Spleen (tissue), 11 donors: Measurements from ENCODE around the gene DLEC1. TPM values are rescaled to one million over a fixed set of nuclear protein-coding genes. Genes with fewer than 3 reads are reported as not detected.

Experiments used
- DNase-seq: peaks from one replicate; pipeline ENCODE4 v3.0.0-alpha.2; 2020
- H3K27ac ChIP-seq, 8 donors: fragments of 200-600 bp; sonication (generic) in 7 of 8; 1 replicate in 4 of 8; 2 replicates in 4 of 8; pipeline versions ENCODE4 v1.5.0 to v1.8.0; 2016 to 2021; ENCODE audit warnings: inconsistent platforms in 4 of 8, mild to moderate bottlenecking in 4 of 8, moderate library complexity in 1 of 8
- H3K27me3 ChIP-seq, 7 donors: fragments of 200-600 bp; sonication (generic) in 6 of 7; replicated peaks in 1 of 7; 1 replicate in 4 of 7; 2 replicates in 3 of 7; pipeline versions ENCODE4 v1.5.0 to v1.8.0; 2016 to 2021; ENCODE audit warnings: inconsistent platforms in 3 of 7, mild to moderate bottlenecking in 1 of 7
- H3K36me3 ChIP-seq, 6 donors: fragments of 200-600 bp; sonication (generic) in 5 of 6; 1 replicate in 4 of 6; 2 replicates in 2 of 6; pipeline versions ENCODE4 v1.5.0 to v1.8.0; 2016 to 2021; ENCODE audit warnings: inconsistent platforms in 2 of 6
- H3K4me1 ChIP-seq, 6 donors: fragments of 200-600 bp; sonication (generic) in 5 of 6; 1 replicate in 3 of 6; 2 replicates in 3 of 6; pipeline versions ENCODE4 v1.5.0 to v1.8.0; 2016 to 2021; ENCODE audit warnings: inconsistent platforms in 3 of 6
- H3K4me3 ChIP-seq, 8 donors: fragments of 200-600 bp; sonication (generic) in 7 of 8; 1 replicate in 4 of 8; 2 replicates in 4 of 8; pipeline versions ENCODE4 v1.5.0 to v1.8.0; 2016 to 2021; ENCODE audit warnings: inconsistent platforms in 4 of 8, mild to moderate bottlenecking in 4 of 8, moderate library complexity in 2 of 8
- H3K9me3 ChIP-seq, 8 donors: fragments of 200-600 bp; sonication (generic) in 7 of 8; 1 replicate in 4 of 8; 2 replicates in 4 of 8; pipeline versions ENCODE4 v1.5.0 to v1.8.0; 2016 to 2021; ENCODE audit warnings: inconsistent platforms in 4 of 8
- CTCF ChIP-seq, 11 experiments: fragments of 200-600 bp in 7 of 11; fragments of 450-650 bp in 4 of 11; sonication (generic) in 4 of 11; IDR thresholded peaks in 8 of 11; conservative IDR thresholded peaks in 3 of 11; 1 replicate in 7 of 11; 2 replicates in 4 of 11; pipeline versions ENCODE4 v1.4.0 to v1.8.0; 2016 to 2021; ENCODE audit warnings: antibody characterized with exemption in 11 of 11, inconsistent platforms in 4 of 11, mild to moderate bottlenecking in 1 of 11
- POLR2A ChIP-seq, 3 donors: fragments of 450-650 bp; IDR thresholded peaks; one replicate each; pipeline ENCODE4 v1.5.1; 2017; ENCODE audit warnings: antibody characterized with exemption in 3 of 3, mild to moderate bottlenecking in 1 of 3
- POLR2AphosphoS5 ChIP-seq, 3 donors: sonication (generic); formaldehyde crosslinking; IDR thresholded peaks; one replicate each; pipeline ENCODE4 v1.5.1; 2017; ENCODE audit warnings: antibody characterized with exemption in 3 of 3
- WGBS, 5 donors: extraction: QIAGEN DNeasy Blood & Tissue Kit in 3 of 5; methylation state at CpG; one replicate each; pipeline versions ENCODE4 v1.1.5 to v1.1.7; 2013 to 2018; 5-methylcytosine and 5-hydroxymethylcytosine counted together
- intact Hi-C: fragments of 100-400 bp; cut with DNase I; formaldehyde crosslinking; loops from one replicate; pipeline ENCODE4 v1.15.0; 2023; ENCODE audit warnings: low total_unique reads
- polyA plus RNA-seq, 3 donors: library from polyadenylated mRNA; stranded (reverse); fragments of 200-250 nt; gene quantifications; one replicate each; pipeline ENCODE4 v1.2.1, GENCODE V29; 2013
- total RNA-seq, 7 donors: library from RNA; depleted of rRNA in 3 of 7; stranded (reverse); fragments of >200 nt in 3 of 7; fragmentation: NEBNext Ultra II Directional in 4 of 7; extraction: Animal tissue kit (Norgen Biotek cat#: 25700) in 4 of 7; gene quantifications; one replicate each; pipeline versions ENCODE4 v1.1.0 to v1.2.1, GENCODE V29; 2016 to 2021
- donor health status: healthy with polysubstance abuse.
- donor health status: DM: no; HTN: no; CAD: no; lungs with moderate emphysema.
- donor health status: DM: no; HTN: no; CAD: no.
- donor health status: Bipolar disorder and iron deficiency.
- donor health status: healthy.
- donor health status: DM: no; HTN: no; CAD: no.
- donor health status: DM: yes; HTN: yes; CAD: no.

The DLEC1 gene
- total and polyA plus RNA-seq, 10 donors: 0.36 to 2.3 (median 0.88) TPM

- Histone ChIP-seq H3K36me3 (no peaks in the 10 kb centered on the region), H3K9me3 (peaks cover 3 to 19% (median 16%) of the 10 kb centered on the region in 8 donors), H3K27me3 (no peaks in the 10 kb centered on the region), H3K27ac (peak overlapping the region in 6 of 8 donors; percentile 42 to 87 (median 76)), H3K4me1 (peaks cover 0 to 55% (median 25%) of the 10 kb centered on the region in 6 donors), H3K4me3 (peak overlapping the region in 1 of 8 donors; percentile 45)
- intact Hi-C loops: no loop called here
- no peak for DNase-seq
- TF ChIP-seq CTCF (IDR thresholded peaks at IDR 0.05 in 8 of 11, conservative IDR thresholded peaks at IDR 0.05 in 3 of 11) (no peak), POLR2AphosphoS5 (IDR thresholded peaks at IDR 0.05) (no peak), POLR2A (IDR thresholded peaks at IDR 0.05) (no peak)
- 83 to 94% (median 88%) methylated on average over 3 of the region's 3 CpGs for WGBS, 5 donors
These were observed 111.9 kb downstream of the DLEC1 start for GRCh38 chr3:38150780-38151528.

DNA sequence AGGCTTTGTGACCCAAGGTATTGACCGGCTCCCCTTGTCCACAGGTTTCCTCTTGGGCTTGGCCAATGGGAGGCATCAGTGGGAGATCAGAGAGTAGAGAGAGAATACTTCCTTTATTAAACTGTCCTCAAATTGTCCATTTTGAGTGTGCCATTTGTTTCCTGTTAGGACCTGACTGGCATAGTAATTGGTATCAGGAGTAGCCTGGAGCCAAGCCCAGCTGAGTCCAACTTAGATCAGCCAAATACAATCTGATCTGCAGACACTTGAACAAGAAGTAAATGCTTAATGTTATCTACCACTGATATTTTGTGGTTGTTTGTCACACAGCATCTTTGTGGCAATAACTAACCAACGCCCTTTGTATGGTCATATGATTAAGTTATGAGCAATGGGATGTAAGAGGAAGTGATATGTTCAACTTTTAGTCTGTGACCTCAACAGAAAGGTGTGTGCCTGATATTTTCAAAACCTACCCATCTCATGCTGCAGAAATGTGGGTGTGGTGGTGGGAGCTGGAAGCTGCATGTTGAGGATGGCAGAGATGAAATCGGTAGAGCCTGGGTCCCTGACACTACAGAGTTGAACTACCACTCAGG, 112.8 kb downstream of the DLEC1 start:
- Histone ChIP-seq H3K4me1 (peaks cover 0 to 55% (median 25%) of the 10 kb centered on the region in 6 donors), H3K9me3 (peaks cover 0 to 11% (median 8%) of the 10 kb centered on the region in 8 donors), H3K27me3 (no peaks in the 10 kb centered on the region), H3K27ac (peak overlapping the region in 7 of 8 donors; percentile 42 to 87 (median 71)), H3K36me3 (no peaks in the 10 kb centered on the region), H3K4me3 (peak overlapping the region in 1 of 8 donors; percentile 45)
- no peak for TF ChIP-seq CTCF (IDR thresholded peaks at IDR 0.05 in 8 of 11, conservative IDR thresholded peaks at IDR 0.05 in 3 of 11)
- no peak for TF ChIP-seq POLR2A (IDR thresholded peaks at IDR 0.05)
- no peak for TF ChIP-seq POLR2AphosphoS5 (IDR thresholded peaks at IDR 0.05)
- no peak for DNase-seq
- intact Hi-C loops: no loop called here
- 65 to 86% (median 81%) methylated on average over 3 of the region's 3 CpGs for WGBS, 5 donors

- Histone ChIP-seq H3K4me1 (peaks cover 0 to 47% (median 24%) of the 10 kb centered on the region in 6 donors), H3K27me3 (no peaks in the 10 kb centered on the region), H3K27ac (peak overlapping the region in 6 of 8 donors; percentile 22 to 87 (median 76)), H3K9me3 (peaks cover 0 to 2% (median under 1%) of the 10 kb centered on the region in 8 donors), H3K4me3 (no peak overlapping the region), H3K36me3 (no peaks in the 10 kb centered on the region)
- DNase-seq: no peak
- intact Hi-C loops: no loop called here
- 90 to 100% (median 94%) methylated on average over 2 of the region's 2 CpGs for WGBS, 5 donors
- TF ChIP-seq POLR2A (IDR thresholded peaks at IDR 0.05) (no peak), CTCF (IDR thresholded peaks at IDR 0.05 in 8 of 11, conservative IDR thresholded peaks at IDR 0.05 in 3 of 11) (no peak), POLR2AphosphoS5 (IDR thresholded peaks at IDR 0.05) (no peak)
These were observed 113.6 kb downstream of the DLEC1 start for GRCh38 chr3:38152609-38153008.

DNA sequence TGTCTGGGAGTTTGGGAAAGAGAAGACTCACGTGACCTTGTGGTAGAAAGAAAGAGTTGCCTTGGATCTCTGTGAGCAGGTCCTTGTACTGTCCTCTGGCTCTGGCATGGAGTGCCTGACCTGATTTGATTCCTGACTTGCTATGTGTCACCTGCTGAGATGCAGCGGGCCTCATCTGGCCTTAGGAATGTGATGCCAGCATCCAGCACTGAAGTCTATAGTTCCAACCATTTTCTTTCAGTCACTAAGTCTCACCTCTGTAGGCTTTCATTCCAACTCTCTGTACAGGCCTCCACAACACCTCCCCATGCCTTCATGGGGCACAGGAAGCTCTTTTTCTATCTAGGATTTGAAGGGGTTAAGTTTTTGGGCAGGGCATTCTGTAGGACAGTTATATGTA, 114.2 kb downstream of the DLEC1 start:
- 89 to 100% (median 97%) methylated on average over 2 of the region's 2 CpGs for WGBS, 5 donors
- intact Hi-C loops: no loop called here
- no peaks in the 10 kb centered on the region for H3K9me3 ChIP-seq
- TF ChIP-seq CTCF (IDR thresholded peaks at IDR 0.05 in 8 of 11, conservative IDR thresholded peaks at IDR 0.05 in 3 of 11) (no peak), POLR2A (IDR thresholded peaks at IDR 0.05) (no peak), POLR2AphosphoS5 (IDR thresholded peaks at IDR 0.05) (no peak)
- DNase-seq: no peak
- no peak overlapping the region for H3K4me3 ChIP-seq
- no peaks in the 10 kb centered on the region for H3K36me3 ChIP-seq
- H3K27me3 ChIP-seq: no peaks in the 10 kb centered on the region
- peaks cover 0 to 41% (median 19%) of the 10 kb centered on the region in 6 donors for H3K4me1 ChIP-seq
- peak overlapping the region in 3 of 8 donors; percentile 52 to 87 (median 80) for H3K27ac ChIP-seq
